Ovary (tissue), 9 donors: ENCODE measurements around the gene ABCA1. TPM values are rescaled to one million over a fixed set of nuclear protein-coding genes. Genes with fewer than 3 reads are reported as not detected.

ENCODE experiments used
- DNase-seq, 5 donors: peaks; one replicate each; pipeline ENCODE4 v3.0.0-alpha.2; 2019 to 2020
- H3K27ac ChIP-seq, 2 donors: fragments of 200-600 bp; one replicate each; pipeline versions ENCODE4 v1.5.1 to v1.8.0; 2019 to 2022
- H3K27me3 ChIP-seq: fragments of 200-600 bp; one replicate; pipeline ENCODE4 v1.8.0; 2022
- H3K36me3 ChIP-seq: fragments of 200-600 bp; sonication (generic); one replicate; pipeline ENCODE4 v1.5.1; 2019
- H3K4me1 ChIP-seq: one replicate; pipeline ENCODE4 v1.8.1; 2013; ENCODE audit warnings: mild to moderate bottlenecking, moderate library complexity; ENCODE audit not compliant: insufficient read depth
- H3K4me3 ChIP-seq: fragments of 200-600 bp; sonication (generic); one replicate; pipeline ENCODE4 v1.5.1; 2017
- H3K9me3 ChIP-seq, 2 donors: fragments of 200-600 bp in 1 of 2; sonication (generic) in 1 of 2; one replicate each; pipeline versions ENCODE4 v1.5.1 to v1.8.1; 2013 to 2019; ENCODE audit warnings: mild to moderate bottlenecking in 1 of 2, moderate library complexity in 1 of 2
- EP300 ChIP-seq: sonication (generic); formaldehyde crosslinking; IDR thresholded peaks from one replicate; pipeline ENCODE4 v1.6.1; 2017; ENCODE audit warnings: antibody characterized with exemption
- POLR2A ChIP-seq: fragments of 450-650 bp; IDR thresholded peaks from one replicate; pipeline ENCODE4 v1.6.1; 2017; ENCODE audit warnings: antibody characterized with exemption, mild to moderate bottlenecking, moderate library complexity
- WGBS, 3 donors: extraction: QIAGEN DNeasy Blood & Tissue Kit in 1 of 3; methylation state at CpG; one replicate each; pipeline versions ENCODE4 v1.1.5 to v1.1.7; 2013 to 2017; 5-methylcytosine and 5-hydroxymethylcytosine counted together
- intact Hi-C, 4 donors: fragments of 100-400 bp; cut with DNase I; formaldehyde crosslinking; loops; one replicate each; pipeline versions ENCODE4 v1.11.0 to v1.15.1; 2022 to 2023
- polyA plus RNA-seq, 2 donors: library from polyadenylated mRNA; stranded (reverse); fragments of 200-250 nt in 1 of 2; fragments of 350-450 nt in 1 of 2; fragmentation: Illumina TruSeq in 1 of 2; extraction: RNeasy Lipid Tissue Mini Kit (QIAGEN cat#74804) in 1 of 2; gene quantifications; one replicate each; pipeline ENCODE4 v1.2.3, GENCODE V29; 2013 to 2014
- total RNA-seq, 7 donors: library from RNA; depleted of rRNA in 2 of 7; stranded (reverse); fragments of >200 nt in 2 of 7; fragmentation: NEBNext Ultra II Directional in 3 of 7; extraction: Animal tissue kit (Norgen Biotek cat#: 25700) in 3 of 7; gene quantifications; one replicate each; pipeline versions ENCODE4 v1.1.0 to v1.2.4, GENCODE V29; 2016 to 2023
- TF ChIP-seq, protein P1 (sequence below), 3 donors: fragments of 450-650 bp in 2 of 3; fragments of 200-600 bp in 1 of 3; IDR thresholded peaks; one replicate each; pipeline versions ENCODE4 v1.5.1 to v1.8.0; 2016 to 2022; ENCODE audit warnings: antibody characterized with exemption in 3 of 3, mild to moderate bottlenecking in 1 of 3
- donor health status: DM: no; HTN: no; CAD: no; lungs with moderate emphysema.
- donor health status: DM: no; HTN: no; CAD: no.
- donor health status: Bipolar disorder and iron deficiency.
- donor health status: DM: yes; HTN: yes; CAD: no.
- donor health status: DM: no; HTN: no; CAD: no.
- donor health status: DM: yes; HTN: yes; CAD: no.

ABCA1 gene
- total and polyA plus RNA-seq, 9 donors: 7.4 to 24.5 (median 17.5) TPM

DNA sequence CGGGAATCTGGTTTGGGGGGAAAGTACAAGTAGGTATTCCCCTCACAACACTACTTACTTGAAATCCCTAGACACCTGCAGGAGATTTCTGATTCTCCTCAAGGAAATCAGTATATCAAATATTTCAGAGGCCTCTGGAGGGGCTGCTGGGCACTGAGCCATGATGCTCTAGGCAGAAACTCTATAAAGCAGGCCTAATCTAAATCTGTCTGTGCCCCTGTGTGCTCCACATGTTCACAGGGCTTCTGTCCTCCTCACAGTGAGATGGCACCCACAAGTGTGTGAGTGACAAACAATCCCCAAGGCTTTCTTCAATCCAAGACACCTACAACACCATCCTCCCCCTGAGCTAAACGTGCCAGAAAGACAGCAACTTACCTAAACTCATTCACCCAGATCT is 125.0 kb downstream of the ABCA1 start:
- H3K36me3 ChIP-seq: no peaks in the 10 kb centered on the region
- WGBS, 3 donors: 64 to 75% (median 69%) methylated on average over 2 of the region's 2 CpGs
- intact Hi-C loops: no loop called here

DNA sequence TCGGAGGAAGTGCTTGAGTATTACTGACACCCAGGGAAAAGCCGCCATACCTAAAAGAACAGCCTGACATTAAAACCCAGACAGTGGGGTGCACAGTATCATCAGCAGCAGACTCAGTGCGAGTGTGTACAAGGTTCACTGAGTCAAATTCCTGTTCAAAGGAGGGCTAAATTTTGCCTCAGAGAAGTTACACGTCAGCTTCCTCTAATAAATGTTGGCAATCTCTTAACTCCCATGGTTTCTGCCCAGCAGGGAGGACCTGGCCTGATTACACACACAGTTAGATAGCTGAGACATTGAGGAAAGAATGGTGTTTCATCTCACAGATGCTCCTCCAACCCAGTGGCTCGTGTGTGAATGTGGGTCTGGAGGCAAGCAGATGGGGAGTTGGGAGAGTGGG is 125.8 kb downstream of the ABCA1 start:
- TF ChIP-seq, protein P1, sequence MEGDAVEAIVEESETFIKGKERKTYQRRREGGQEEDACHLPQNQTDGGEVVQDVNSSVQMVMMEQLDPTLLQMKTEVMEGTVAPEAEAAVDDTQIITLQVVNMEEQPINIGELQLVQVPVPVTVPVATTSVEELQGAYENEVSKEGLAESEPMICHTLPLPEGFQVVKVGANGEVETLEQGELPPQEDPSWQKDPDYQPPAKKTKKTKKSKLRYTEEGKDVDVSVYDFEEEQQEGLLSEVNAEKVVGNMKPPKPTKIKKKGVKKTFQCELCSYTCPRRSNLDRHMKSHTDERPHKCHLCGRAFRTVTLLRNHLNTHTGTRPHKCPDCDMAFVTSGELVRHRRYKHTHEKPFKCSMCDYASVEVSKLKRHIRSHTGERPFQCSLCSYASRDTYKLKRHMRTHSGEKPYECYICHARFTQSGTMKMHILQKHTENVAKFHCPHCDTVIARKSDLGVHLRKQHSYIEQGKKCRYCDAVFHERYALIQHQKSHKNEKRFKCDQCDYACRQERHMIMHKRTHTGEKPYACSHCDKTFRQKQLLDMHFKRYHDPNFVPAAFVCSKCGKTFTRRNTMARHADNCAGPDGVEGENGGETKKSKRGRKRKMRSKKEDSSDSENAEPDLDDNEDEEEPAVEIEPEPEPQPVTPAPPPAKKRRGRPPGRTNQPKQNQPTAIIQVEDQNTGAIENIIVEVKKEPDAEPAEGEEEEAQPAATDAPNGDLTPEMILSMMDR (IDR thresholded peaks at IDR 0.05): no peak
- no peak overlapping the region for H3K27ac ChIP-seq
- no peak for DNase-seq
- no peaks in the 10 kb centered on the region for H3K9me3 ChIP-seq
- H3K27me3 ChIP-seq: no peaks in the 10 kb centered on the region
- no peak overlapping the region for H3K4me3 ChIP-seq
- intact Hi-C loops: no loop called here
- no peaks in the 10 kb centered on the region for H3K4me1 ChIP-seq
- 84 to 90% (median 86%) methylated on average over 5 of the region's 5 CpGs for WGBS, 3 donors
- H3K36me3 ChIP-seq: no peaks in the 10 kb centered on the region

More for the DNA sequence above, 125.0 kb downstream of the ABCA1 start:
- TF ChIP-seq POLR2A (no peak), EP300 (no peak)
- TF ChIP-seq, protein P1 (IDR thresholded peaks at IDR 0.05): no peak
- H3K27ac ChIP-seq: no peak overlapping the region
- H3K4me1 ChIP-seq: no peaks in the 10 kb centered on the region
- H3K9me3 ChIP-seq: no peaks in the 10 kb centered on the region
- no peaks in the 10 kb centered on the region for H3K27me3 ChIP-seq
- no peak overlapping the region for H3K4me3 ChIP-seq
- DNase-seq: no peak

DNA sequence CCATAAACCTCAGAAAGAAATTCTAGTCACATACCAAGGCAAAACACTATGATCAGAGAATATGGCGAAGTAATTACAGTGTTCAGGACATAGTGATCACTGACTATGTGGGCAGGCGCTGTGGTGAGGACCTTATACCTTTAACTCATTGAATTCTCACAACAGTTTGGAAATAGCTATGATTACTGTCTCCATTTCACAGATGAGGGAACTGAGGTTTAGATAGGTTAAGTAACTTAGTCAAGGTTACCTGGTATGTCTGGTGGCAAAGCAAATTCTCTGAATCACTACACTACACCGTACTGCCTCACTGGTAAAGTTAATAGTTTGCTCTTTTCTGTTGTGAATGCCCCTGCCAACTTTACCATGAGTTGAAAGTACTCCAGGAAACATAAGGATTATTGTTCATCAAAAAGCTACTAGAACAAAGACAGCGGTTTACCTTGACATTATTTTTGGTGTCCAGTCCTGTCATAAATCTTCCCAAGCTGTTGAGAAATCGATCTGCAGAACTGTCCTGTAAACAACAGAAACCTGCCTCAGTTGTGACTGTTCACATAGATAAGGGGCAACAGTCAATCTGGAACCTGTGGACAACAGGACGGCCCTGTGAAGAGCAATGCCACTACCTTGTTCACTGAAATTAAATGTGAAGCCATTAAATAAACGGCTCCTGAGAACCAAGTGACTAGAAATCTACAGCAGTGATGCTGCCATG is 127.7 kb downstream of the ABCA1 start:
- H3K27ac ChIP-seq: no peak overlapping the region
- no peak overlapping the region for H3K4me3 ChIP-seq
- intact Hi-C loops: no loop called here
- TF ChIP-seq, protein P1 (IDR thresholded peaks at IDR 0.05): no peak
- TF ChIP-seq POLR2A (no peak), EP300 (no peak)
- H3K36me3 ChIP-seq: no peaks in the 10 kb centered on the region
- H3K9me3 ChIP-seq: no peaks in the 10 kb centered on the region
- no peak for DNase-seq
- no peaks in the 10 kb centered on the region for H3K4me1 ChIP-seq
- no peaks in the 10 kb centered on the region for H3K27me3 ChIP-seq
- 87 to 92% (median 87%) methylated on average over 7 of the region's 7 CpGs for WGBS, 3 donors

DNA sequence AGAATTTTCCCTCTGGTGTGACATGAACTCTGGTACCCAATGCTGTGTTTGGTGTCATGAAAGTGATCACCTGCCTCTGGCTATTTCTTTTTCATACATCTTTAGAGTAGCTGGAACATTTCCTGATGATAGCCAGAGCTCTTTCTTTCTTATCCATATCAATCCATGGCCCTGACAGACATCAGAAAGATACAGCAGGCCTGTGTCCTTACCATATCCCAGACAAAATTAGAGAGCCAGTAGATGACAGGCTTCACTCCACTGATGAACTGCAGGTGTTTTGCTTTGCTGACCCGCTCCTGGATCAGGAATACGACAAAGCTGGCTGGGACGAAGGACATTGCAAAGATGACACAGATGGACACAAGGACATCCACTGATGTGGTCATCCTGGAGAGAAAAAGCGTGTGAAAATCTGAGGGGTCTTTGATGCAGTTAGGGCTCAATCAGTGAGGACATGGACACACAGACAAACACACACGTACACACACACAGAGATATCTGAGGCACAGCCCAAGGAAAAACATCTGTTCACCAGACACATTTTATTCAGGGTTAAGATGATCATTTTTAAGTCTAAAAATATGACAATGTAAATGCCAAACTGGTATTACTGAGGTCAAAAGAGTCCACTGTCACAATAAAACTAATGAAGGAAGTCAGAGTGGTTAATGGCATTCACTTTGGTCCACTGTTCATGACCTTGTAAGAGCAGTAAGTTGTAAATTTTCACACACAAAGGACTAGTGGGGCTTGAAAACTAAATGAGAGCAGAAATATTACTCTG is 129.6 kb downstream of the ABCA1 start:
- H3K4me1 ChIP-seq: no peaks in the 10 kb centered on the region
- TF ChIP-seq, protein P1 (IDR thresholded peaks at IDR 0.05): no peak
- TF ChIP-seq POLR2A: no peak
- TF ChIP-seq EP300: no peak
- no peaks in the 10 kb centered on the region for H3K27me3 ChIP-seq
- no peak for DNase-seq
- H3K27ac ChIP-seq: no peak overlapping the region
- intact Hi-C loops: loop anchor here in 1 of 4 donors (10.0 kb wide), 1 partner anchor 606 kb away; no protein-coding TSS in a partner anchor
- 72 to 74% (median 73%) methylated on average over 5 of the region's 5 CpGs for WGBS, 3 donors
- H3K36me3 ChIP-seq: no peaks in the 10 kb centered on the region
- no peak overlapping the region for H3K4me3 ChIP-seq
- no peaks in the 10 kb centered on the region for H3K9me3 ChIP-seq
